Neural progenitor cell (in vitro differentiated cells): Measurements from ENCODE around the gene ACYP2.

Source experiments
- EZH2 ChIP-seq: fragments of 200-600 bp; sonication (generic); IDR thresholded peaks from 2 replicates; pipeline ENCODE4 v1.6.1; 2017; ENCODE audit warnings: antibody characterized with exemption, mild to moderate bottlenecking, moderate library complexity
- EZH2phosphoT487 ChIP-seq: fragments of 200-600 bp; sonication (generic); IDR thresholded peaks from 2 replicates; pipeline ENCODE4 v1.6.1; 2017; ENCODE audit warnings: antibody characterized with exemption
- TF ChIP-seq, protein P1 (sequence below): fragments of 200-600 bp; sonication (generic); IDR thresholded peaks from 2 replicates; pipeline ENCODE4 v1.5.1; 2017; ENCODE audit warnings: antibody characterized with exemption, mild to moderate bottlenecking

DNA sequence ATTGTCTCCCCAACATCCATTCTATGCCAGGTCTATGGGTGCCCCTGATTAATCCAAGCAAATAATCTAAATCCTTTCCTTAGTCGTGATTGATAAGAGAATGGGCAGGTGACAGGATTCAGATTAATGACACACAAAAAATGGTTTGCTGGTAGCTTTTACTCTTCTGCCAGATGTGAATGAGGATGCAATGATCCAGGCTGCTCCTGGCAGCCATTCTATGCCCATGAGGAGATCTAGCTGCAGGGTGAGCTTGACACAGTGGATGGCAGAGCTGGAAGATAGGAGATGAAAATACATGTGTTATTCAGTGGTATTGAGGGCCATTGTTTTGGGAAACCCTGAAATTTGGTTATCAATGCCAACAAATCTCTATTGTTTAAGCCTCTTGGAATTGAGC lies 69.7 kb downstream of the ACYP2 start:
- TF ChIP-seq, protein P1, sequence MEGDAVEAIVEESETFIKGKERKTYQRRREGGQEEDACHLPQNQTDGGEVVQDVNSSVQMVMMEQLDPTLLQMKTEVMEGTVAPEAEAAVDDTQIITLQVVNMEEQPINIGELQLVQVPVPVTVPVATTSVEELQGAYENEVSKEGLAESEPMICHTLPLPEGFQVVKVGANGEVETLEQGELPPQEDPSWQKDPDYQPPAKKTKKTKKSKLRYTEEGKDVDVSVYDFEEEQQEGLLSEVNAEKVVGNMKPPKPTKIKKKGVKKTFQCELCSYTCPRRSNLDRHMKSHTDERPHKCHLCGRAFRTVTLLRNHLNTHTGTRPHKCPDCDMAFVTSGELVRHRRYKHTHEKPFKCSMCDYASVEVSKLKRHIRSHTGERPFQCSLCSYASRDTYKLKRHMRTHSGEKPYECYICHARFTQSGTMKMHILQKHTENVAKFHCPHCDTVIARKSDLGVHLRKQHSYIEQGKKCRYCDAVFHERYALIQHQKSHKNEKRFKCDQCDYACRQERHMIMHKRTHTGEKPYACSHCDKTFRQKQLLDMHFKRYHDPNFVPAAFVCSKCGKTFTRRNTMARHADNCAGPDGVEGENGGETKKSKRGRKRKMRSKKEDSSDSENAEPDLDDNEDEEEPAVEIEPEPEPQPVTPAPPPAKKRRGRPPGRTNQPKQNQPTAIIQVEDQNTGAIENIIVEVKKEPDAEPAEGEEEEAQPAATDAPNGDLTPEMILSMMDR, result no peak
- TF ChIP-seq EZH2 (no peak), EZH2phosphoT487 (no peak)
